GM19025 (cell line): ENCODE measurements around the gene ABCC1.

Experiments
- ATAC-seq: cut with Tn5 transposase; IDR thresholded peaks from one replicate; pipeline ENCODE4 v1.9.1; 2021; ENCODE audit warnings: mild to moderate bottlenecking, low read depth, moderate library complexity; ENCODE audit not compliant: unreplicated experiment

Gene ABCC1

DNA sequence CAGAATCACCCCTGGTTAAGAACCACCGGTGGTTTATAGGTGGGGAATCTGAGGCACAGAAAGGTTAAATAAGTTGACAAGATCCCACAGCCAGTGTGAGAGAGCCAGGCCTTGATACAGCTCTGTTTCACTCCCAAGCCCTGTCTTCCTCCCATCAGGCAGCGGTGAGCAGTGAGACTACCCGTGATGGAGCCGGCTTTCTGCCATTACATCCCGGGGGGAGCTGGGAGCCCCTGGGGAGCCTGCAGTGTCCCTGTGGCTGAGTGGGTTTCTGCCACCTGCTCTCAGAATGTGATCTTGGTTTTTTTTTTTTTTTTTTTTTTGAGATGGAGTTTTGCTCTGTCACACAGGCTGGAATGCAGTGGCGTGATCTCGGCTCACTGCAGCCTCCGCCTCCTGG, 66.4 kb downstream of the ABCC1 start:
- ATAC-seq: no peak

DNA sequence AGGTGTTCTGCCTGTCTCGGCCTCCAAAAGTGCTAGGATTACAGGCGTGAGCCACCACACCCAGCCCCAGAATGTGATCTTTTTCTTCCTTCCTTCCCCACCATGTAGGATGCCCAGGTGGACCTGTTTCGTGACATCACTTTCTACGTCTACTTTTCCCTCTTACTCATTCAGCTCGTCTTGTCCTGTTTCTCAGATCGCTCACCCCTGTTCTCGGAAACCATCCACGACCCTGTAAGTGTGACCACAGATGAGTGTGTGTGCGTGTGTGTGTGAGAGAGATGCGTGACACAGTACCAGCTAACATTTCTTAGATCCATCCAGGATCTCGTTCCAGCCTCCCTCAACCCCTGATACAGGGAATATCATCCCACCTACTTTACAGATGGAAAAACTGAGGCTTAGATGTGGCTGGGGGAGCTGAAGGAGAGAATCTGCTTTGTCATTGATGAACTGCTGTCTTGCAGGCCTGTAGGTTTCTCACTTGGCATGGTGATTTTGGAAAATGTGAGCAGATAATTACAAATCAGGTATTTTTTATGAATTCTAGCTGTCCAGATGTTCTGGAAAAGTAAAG, 67.1 kb downstream of the ABCC1 start:
- ATAC-seq: no peak

DNA sequence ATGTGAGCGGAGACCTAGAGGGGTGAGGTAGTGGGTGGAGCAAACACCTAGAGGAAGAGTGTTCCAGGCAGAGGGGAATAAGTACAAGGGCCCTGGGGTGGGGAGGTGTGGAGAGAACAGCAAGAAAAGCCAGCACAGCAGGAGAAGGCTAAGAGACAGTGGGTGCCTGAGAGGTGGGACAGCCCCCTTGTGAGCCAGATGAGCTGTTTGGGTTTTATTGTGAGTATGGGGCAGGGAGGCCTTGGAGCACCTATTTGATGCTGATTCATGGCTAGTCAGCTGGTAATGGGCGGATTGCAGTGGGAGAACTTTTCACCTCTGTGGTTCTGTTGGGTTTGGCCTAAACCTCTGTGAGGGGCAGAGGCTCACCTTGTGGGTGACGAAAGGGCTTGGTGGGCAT, 68.4 kb downstream of the ABCC1 start:
- ATAC-seq: no peak

DNA sequence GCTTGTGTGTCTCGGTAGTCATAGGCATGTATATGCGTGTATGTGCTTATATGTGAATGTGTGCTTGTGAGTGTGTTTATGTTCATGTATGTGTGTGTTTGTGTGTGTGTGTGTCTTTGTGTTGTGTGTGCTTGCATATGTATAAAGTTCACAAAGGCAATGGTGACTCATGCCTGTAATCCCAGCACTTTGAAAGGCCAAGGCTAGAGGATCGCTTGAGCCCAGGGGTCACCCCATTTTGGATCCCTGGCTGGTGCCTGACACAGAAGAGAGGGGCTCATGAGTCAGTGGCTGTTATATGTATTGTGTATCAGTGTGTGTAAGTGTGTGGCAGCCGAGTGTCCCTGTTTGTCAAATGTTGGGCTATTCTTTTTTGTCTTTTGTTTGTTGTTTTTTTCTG, 69.3 kb downstream of the ABCC1 start:
- no peak for ATAC-seq

DNA sequence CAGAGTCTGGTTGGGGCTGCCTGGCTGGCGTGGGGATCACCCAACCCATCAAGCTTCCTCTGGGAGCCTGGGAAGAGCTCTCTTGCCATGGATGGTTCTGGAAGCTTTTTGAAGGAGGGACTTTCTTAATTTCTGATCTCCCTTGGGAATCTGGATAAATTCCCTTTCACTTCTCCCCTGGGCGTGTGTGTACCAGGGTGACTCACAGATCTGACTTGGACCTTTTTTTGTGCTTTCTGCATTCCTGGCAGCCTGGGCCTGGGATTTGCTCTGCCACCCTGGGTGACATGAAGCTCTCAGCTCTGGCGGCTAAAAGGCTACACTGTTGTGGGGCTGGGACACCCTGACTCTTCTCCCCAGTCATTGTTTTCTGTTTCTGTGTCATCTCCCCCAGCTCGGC, 70.1 kb downstream of the ABCC1 start:
- no peak for ATAC-seq

DNA sequence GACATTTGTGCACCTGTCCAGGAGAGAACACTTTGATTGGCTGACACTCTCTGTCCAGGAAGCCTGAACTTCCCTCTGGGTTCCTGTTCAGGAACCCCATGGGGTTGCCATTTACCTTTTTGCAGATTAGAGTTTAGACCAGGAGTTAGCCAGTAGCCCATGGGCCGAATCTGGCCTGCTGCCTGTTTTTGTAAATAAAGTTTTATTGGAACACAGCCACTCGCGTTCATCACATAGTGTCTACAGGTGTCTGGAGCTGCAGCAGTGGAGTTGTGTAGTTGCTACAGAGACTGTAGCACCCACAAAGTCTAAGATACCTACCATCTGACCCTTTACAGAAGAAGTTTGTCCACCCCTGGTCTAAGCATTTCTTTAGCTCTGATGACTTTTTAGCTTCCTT, 70.9 kb downstream of the ABCC1 start:
- no peak for ATAC-seq

DNA sequence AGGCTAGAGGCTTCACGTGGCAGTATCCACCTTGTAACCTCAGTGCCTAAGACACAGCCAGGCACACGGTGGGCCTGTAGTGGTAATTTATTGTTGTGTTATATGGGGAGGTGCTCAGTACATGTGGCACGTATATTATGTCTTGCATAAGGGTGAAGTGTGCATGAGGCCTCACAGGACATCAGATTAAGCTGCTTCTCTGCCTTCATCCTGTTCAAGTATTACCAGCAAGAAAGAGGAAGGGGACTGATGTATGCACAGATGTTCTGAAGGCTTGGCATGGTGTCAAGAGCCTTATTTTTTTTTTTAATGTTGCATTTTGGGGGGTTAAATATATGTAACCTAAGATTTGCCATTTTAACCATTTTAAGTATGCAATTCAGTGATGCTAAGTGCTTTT, 71.6 kb downstream of the ABCC1 start:
- ATAC-seq: no peak

DNA sequence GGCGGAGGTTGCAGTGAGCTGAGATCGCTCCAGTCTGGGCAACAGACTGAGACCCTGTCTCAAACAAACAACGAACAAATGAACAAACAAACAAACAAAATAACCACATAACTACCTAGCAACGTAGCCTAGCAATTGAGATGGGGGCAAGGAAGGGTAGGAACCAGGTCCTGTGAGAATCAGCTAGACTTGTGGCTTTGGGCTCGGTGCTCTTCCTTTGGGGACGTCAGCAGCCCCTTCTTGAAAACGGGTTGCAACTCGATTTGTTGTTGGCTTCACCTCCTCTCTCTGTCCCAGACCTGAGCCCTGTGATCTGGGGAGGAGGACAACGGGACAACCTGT, 72.2 kb downstream of the ABCC1 start:
- ATAC-seq: no peak

DNA sequence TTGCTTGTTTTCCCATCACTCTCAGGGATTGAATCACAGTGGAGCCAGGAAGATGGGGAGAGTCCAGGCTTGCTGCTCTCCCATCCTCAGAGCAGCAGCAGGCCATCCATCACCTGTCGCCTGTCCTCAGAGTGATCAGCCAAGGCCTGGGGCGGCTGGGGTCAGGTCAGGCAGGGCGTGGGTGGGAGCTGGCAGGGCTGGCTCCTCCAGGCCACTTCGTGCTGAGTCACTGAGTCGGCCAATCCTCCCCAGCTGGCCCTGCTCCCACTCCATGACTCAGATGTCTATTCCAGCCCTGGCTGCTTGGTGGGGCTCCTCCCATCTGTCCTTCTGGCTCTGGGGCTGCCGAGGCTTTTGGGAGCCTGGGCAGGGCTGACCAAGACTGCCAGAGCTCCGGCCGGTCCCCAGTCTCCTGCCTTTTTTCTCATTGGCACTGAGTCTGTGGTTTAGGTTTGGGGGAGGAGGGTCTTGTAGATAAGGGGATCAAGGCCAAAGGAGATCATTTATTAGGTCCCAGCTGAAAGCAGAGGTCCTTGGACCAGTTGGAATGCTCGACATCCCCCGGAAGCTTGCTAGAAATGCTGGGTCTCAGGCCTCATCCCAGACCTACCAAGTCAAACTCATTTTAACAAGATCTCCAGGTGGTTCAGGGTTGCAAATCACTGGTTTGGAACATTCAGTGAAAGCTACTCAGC, 72.7 kb downstream of the ABCC1 start:
- ATAC-seq: no peak

DNA sequence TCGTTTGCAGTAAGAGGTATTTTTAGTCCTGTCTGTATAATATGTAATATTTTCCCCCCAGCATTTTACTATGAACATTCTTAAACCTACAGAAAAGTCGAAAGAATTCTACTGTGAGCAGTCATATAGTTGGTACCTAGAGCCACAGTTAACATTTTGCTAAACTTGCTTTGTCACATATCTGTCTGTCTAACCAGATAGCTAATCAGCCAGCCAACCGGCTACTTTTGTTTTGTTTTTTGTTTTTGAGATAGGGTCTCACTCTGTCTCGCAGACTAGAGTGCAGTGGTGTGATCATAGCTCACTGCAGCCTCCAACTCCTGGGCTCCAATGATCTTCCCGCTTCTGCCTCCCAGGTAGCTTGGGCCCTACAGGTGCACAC, 73.3 kb downstream of the ABCC1 start:
- no peak for ATAC-seq

DNA sequence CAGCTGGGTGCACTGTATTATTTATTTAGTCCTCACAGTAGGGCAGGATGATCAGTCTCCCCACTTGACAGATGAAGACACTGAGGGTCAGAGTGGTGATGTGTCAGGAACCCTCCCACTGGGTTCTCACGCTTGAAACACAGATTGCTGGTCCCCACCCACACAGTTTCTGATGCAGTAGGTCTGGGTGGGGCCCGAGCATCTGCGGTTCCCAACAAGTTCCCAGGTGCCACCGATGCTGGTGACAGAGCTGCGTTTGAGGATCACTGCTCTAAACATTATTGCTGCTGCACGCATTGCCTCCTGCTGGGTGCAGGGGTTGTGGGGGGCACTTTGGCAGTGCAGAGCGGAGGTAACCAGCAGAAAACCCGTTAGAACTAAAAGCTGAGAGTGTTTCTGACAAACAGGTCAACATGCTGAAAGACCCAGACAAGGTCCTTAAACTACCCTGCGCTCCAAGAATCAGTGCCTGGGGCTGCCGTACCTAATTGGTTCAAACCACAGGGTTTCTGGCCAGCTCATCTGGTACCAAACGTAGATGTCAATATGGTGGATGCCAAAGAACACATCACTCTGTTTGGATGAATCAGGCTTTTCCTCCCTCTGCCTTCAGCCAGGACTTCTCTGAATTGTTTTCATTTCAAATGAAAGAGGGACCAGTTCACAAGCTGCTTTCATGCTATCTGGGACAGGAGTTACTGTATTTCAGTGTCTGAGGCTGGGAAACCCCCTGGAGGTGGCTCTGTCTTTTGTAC, 76.0 kb downstream of the ABCC1 start:
- peak; percentile 72 for ATAC-seq

DNA sequence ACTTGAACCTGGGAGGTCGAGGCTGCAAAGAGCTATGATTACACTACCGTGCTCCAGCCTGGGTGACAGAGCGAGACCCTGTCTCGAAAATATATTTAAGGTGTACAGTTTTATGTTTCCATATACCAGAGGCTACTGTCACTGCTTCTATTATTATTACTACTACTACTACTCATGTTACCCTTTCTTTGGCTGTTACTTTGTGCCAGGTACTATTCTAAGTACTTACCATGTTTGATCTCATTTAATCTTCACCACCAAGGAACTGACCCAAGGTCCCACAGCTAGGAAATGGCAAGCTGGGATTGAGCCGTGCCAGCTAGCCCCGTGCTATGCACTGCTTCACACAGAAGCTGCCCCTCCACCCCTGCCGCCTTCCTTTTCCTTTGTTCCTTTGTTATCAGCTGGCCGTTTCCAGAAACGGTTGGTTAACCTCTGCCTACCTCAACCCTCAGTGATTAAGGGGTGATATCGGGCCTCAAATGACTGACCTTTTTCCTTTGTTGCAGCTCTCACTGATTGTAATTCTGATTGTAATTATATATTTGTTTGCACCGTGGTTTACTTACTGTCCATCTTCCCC, 78.4 kb downstream of the ABCC1 start:
- no peak for ATAC-seq

DNA sequence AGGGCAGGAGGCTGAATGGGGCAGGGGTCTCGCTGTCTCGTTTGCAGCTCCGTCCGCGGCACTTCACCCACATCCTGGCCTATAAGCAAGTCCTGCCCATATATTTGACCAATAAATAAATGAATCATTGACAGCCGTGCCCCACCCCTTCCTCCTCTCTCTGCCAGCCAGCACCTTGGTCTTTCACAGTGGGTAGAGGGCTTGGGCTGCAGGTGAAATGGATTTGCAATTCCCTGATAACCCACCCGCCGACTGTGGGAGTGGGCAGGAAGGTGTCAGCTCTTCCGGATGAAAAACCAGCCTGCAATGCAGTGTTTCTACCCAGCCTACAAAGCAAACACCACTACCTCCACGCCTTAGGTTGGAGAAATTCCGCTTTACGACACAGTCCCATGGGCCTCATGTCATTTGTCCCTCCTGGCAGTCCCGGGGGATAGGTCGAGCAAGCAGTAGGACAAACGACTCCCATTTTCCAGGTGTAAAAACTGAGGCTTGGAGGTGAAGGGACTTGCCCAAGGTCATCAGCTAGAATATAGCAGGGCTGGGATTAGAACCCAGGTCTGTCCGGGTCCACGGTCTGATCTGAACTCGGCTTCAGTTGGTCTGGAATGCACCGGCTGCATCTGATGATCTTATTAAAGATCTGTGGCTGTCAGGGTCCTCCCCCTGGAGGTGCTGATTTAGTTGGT, 79.0 kb downstream of the ABCC1 start:
- ATAC-seq: no peak

DNA sequence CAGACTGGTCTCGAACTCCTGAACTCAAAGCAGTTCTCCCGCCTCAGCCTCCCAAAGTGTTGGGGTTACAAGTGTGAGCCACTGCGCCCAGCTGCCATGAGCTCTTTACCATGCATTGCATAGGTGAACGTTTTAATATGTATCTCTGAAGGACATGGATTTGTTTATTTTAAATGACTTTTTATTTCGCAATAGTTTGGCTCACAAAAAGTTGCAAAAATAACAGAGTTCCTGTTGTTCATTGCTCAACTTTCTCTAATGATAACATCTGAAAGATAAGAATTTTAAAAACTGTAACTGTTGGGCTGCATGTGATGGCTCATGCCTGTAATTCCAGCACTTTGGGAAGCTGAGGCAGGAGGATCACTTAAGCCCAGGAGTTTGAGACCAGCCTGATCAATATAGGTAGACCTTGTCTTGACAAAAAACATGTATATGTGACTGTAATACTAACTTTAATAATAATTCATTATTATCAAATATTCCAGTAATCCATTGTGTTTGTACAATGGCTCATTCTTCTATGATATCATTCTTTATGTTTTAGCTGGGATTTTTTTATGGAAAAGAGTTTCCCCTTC, 80.1 kb downstream of the ABCC1 start:
- no peak for ATAC-seq

DNA sequence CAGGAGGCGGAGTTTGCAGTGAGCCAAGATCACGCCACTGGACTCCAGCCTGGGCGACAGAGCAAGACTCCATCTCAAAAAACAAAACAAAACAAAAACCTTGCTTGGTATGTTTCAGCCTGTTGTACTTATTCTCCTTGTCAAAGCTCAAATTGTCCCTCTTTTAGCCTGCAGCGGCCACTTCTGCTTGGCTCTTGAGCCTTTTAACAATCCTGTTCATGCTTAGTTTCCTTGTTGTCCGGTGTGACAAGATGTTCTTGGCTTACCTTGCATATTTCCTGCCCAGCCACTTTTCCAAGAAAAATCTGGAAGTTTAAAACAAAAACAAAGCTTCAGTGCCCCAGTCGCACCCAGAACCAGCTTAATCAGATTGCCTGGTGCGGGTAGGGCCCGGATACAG, 81.0 kb downstream of the ABCC1 start:
- ATAC-seq: no peak

DNA sequence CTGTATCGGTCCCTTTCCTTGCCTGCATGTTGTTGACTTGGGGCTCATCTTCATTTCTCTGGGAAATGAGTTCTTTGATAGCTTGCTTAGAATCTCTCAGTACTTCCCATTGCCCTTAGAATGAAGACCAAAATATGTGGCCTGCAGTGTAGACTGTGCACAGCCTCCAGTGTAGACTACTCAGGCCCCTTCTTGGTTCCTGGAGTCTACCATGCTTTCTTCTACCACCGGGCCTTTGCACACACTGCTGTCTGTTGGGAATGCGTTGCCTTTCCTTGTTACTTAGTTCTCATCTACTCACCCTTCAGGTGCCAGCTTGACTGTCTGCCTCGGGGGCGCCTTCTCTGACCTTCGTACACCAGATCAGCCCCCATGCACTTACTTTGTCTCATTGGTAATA, 82.0 kb downstream of the ABCC1 start:
- ATAC-seq: no peak

DNA sequence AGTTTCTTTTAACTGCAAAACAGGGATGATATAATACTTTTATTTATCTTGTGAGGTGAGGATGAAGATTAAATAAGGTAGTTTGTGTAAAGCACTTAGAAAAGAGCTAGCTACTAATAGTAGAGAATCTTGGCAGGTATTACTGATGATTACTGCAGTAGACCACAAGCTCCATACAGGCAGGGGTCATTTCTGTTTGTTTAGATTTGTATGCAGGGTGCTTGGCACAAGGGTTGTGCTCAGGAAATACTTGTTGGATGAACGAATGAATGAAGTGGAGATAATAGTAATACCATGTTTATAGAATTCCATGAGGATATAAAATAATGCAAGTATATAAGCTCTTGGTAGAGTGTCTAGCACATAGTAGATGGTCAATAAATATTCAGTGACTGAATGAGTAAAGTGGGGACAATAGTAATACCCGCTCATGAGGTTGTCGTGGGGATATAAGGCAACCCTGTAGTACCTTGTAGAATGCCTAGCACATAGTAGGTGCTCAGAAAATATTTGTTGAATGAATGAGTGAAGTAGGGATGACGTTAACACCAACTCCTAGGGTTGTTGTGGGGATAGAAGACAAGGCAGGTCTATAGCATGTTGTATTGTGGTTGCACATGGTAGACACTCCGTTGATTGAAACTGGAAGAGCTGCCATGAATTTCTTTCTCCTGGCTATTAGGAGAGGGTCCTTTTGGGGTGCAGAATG, 83.0 kb downstream of the ABCC1 start:
- no peak for ATAC-seq

DNA sequence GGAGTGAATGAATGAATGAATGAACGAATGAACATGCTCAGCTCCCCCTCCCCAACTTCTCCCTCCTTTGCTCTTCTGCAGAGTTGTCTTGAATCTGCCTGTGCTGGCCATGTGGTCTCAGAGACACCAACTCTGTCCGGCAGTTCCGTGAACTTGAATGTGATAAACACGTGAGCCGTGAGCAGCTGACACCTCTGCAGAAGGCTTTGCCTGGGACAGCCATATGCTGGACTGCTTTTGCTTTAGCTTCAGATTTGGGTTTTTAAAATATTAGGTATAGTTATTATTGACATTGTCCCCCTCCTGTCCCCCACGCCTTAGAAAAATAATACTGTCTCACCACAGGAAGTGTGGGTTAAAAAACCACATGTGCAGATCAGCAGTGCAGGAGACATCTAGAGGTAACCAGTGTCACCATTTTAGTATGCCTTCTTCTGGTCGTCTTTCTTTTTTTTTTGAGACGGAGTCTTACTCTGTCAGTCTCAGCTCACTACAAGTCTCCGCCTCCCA, 83.8 kb downstream of the ABCC1 start:
- no peak for ATAC-seq

DNA sequence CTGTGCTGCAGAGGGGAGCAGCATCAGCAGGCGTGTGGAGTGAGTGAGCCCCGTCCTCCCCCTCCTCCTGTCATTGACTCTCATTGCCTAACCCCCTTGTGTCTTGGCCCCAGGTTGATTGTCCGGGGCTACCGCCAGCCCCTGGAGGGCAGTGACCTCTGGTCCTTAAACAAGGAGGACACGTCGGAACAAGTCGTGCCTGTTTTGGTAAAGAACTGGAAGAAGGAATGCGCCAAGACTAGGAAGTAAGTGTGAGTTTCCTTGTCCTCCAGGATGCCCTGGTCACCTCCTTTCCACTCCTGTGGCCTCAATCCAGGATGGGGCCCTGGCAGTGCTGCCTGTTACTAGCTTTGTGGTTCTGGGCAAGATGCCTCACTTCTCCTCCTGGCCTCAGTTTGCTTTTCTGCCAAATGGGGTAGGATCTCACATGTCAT, 87.0 kb downstream of the ABCC1 start:
- ATAC-seq: no peak

DNA sequence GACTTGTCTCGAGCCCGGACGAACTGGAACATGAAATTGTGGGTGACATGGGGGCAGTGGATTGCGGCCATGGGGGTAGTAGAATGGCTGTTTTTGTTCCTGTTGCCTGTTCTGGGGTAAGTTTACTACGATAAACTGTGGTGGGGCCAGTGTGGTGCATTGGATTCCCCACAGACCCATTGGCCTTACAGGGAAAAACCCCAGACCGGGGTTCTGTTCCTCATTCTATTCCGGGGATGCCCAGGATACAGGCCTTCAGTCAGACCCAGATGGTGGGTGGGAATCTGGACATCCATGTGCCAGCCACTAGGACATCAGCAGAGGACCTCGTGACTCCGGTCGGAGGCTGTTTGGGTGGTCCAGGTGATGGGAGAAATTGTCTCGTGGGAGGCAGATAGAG, 88.1 kb downstream of the ABCC1 start:
- ATAC-seq: no peak
